GM19324 (cell line): Measurements from ENCODE around the gene REEP3.
"Not testable (repeated sequence)": the region's sequence is repeated elsewhere in the genome, so short reads cannot be mapped to it uniquely, and the experiment has no call there.

Experiments
- ATAC-seq: cut with Tn5 transposase; IDR thresholded peaks from one replicate; pipeline ENCODE4 v1.9.1; 2021; ENCODE audit warnings: mild to moderate bottlenecking, moderate library complexity; ENCODE audit not compliant: unreplicated experiment, low FRiP score

The REEP3 gene

DNA sequence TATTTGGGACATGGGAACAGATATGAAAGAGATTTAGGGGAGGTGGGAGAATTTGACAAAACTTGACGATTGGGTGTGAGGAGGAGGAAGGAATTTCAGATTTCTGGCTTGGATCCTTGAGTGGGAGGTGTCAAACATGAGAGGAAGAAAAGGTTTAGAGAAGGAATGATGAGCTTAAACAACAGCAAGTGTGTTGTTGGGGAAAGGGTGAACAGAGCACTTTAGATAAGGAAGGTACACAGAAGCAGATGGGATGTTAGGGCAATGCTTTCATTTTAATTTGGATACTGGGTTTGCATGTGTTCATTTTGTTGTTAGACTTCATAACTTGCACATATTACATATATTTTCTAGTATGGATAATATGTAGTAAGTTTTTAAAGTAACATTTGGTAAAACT, 23.2 kb downstream of the REEP3 start:
- ATAC-seq, result no peak

DNA sequence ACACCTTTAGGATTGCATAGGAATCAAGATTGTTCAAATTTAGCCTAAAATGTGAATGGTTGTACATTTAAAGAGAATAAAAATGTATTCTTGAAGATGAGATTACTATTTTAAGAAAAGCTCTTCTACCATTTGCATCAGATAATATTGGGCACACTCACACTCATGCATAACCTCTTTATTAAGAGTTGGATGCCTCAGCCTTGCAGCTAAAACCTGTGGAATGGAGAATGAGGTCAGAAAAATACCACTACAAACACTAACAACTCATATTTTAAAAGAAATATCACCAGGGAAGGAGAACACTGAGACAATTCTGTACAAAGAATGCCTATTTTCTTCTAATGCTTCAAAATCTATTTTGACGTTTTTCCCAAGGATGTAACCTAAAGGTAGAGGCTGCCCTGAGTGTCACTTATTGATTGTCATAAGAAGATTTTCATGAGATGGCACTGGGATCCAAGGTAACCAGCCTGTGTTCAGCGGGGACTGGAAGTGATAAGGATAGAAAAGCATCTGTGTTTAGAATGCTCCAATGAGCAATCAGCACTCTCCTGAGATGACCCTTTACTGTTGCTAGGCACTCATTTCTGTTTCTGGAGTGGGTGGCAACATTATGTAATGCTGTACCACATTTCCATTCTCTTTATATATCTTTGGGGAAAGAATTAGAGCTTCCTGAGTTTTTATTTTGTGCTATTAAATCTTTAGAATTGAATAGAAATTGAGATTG, 26.6 kb downstream of the REEP3 start:
- no peak for ATAC-seq

DNA sequence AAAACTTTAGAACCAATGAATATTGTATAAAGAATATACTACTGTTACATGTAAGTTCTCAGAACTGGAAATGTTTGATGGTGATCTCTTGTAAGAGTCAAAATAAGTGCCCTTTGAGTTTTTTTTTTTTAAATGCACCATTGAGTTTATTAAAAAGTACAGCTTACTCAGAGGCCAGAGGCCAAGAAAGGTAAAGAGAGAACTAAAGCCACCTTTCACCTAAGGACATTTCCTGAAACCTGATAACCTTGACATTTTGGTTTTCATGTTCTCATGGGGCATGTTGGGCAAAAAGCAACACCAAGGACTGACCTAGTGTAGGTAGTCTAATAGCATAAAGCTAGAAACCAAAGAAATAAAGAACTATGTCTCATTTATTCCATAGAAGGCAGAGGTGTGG, 27.7 kb downstream of the REEP3 start:
- no peak for ATAC-seq

DNA sequence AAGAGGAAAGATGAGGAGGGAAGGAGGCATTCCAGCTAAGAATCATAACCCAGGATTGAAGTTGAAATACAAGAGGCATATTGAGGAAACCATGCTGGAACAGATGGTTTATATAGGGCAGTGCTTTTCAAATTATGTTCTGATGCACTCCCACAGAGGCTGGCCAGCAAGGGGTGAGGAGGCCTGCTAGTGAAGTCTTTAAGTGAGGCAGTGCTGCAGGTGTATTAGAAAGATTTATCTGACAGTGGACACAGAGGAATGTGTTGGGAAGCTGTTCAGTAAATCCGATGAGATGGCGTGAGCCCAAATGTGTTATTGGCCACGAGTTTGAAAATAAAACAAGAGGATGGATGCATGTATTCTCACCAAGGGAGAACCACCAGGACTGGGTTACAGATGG, 28.6 kb downstream of the REEP3 start:
- ATAC-seq, result no peak

DNA sequence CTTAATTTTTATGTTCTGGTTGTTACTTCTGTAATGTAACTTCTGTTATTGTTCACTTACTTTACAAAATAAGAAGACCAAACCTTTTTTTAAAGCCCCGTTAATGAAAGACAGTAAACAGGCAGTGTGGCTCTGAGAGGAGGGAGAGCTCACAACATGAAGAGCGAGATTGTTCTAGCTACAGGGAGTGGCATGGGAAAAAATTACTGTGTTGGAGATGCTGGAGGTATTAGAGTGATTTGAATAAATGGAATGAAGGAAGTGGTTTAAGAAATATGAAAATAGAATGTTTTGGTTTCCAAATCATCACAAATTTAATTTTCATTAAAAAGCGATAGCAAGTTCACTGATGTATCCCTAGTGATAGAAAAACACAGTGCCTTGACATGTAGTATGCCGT, 31.8 kb downstream of the REEP3 start:
- no peak for ATAC-seq

DNA sequence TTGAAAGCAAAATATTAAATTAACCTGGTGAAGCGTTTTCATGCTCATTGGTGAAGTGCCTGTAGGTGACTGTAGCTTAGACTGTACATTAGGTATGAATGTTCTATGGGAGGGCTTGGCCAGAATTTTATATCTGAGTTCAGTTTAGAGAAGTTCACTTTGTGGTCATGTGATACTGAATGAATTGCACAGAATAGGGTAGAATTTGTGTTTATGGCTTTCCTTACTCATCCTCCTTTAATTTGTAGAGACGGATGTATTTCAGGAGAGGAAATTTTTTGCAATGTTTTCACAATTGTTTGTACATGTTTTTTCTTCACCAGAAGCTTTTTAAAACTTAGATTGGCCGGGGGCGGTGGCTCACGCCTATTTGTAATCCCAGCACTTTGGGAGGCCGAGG, 32.3 kb downstream of the REEP3 start:
- no peak for ATAC-seq

DNA sequence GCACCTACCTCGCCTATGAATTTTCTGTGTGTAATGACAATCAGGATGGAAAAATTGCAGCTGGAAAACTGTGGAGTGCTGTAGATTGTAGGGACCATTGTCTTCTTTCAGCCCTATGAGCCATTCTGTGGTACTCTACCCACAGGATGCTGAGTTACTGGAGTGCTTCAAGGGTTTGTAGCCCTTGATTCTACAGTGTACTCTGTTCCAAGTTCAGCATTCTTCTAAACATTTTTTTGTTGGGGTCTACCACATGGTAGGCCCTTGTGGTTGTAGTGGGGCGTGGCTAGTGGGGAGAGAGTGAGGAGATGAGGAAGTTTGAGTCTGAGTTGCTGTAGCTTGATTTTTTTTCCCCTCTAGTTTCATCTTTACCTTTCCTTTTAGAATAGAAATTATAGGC, 33.5 kb downstream of the REEP3 start:
- ATAC-seq, result peak; percentile 53

DNA sequence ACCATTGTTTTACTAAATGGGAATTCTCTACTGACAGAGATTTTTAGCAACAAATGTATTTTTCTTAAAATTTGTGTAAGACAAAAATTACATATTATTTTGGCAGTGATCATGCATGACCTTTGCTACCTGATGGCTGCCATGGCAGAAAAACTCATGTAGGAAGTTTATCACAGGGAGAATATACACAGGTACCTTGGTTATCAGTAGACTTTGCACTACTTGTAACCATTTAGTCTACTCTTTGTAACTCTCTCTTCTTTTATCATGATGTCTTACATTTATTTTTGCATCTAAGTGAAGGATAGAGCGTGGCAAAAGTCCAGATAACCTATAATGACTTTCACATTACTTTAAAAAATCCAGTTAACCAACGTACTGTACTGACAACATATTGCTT, 34.1 kb downstream of the REEP3 start:
- no peak for ATAC-seq

DNA sequence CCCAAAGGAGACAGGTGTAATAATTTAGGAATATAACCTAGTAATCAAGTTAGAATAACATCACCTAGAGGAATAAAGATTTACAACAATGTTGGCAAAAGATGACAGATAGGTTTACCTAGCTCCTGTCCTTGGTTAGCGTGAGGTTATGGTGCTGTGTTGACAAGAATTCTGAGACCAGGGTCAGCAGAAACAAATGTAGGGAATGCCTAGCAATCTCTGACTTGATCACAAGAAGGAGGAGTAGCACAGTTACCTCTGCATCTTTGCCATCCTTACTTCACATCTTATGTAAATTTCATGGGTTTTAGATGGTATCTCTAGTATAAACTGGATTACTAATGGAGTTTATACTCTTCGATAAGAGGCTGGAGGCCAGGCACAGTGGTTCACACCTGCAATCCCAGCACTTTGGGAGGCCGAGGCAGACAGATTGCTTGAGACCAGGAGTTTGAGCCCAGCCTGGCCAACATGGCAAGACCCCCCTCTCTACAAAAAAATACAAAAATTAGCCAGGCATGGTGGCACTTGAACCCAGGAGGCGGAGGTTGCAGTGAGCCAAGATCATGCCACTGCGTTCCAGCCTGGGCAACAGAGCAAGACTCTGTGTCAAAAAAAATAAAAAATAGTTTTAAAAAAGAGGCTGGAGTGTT, 37.1 kb downstream of the REEP3 start:
- no peak for ATAC-seq

DNA sequence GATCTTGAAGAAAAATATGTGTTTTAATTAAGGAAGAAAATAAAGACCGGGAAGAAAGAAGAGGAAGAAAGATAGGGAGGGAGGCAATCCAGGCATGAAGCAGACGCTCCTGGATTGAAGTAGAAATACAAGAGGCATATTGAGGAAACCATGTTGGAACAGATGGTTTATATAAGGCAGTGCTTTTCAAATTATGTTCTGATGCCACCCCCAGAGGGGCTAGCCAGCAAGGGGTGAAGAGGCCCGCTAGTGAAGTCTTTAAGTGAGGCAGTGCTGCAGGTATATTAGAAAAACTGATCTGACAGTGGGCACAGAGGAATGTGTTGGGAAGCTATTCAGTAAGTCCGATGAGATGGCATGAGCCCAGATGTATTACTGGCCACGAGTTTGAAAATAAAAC, 40.1 kb downstream of the REEP3 start:
- ATAC-seq, result no peak

DNA sequence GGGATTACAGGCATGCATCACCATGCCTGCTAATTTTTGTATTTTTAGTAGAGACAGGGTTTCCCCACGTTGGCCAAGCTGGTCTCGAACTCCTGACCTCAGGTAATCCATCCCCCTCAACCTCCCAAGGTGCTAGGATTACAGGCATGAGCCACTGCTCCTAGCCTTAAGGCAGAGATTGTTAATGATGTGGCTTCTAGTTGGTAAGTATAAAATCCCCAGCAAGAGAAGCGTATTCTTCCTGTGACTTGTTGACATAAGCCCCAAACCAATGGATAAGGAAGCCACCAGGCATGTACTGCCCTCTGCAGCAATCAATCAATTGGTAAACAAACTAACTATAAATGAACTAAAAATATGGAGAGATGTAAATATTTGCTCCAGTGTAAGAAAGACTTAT, 41.2 kb downstream of the REEP3 start:
- ATAC-seq, result no peak

DNA sequence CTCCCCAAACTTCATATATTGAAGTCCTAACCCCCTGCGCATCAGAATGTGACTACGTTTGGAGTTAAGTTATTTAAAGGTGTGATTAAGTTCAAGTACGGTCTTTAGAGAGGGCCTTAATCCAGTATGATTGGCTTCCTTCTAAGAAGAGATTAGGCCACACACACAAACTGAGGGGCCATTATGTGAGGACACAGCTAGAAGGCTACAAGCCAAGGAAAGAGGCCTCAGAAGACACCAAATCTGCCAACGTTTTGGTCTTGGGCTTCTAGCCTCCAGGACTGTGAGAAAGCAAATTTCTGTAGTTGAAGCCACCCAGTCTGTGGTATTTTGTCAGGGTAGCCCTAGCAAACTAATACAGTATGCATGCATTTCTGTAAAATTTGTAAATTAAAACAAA, 41.7 kb downstream of the REEP3 start:
- ATAC-seq, result no peak

DNA sequence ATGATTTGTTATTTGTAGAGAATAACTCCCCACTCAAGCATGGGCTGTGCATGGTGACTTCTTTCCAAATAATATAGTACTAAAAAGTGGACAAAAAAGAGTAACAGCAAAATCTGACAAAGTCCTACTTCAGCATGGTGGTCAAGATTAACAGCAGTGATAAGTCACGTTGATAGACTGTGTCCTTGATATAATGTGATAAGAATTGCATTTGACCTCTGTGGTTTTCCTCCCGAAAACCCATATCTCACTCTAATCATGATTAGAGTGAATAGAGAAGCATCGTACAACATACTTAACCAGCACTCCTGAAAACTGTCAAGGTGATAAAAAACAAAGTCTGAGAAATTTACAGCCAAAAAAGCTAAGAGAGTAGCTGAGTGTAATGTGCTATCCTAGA, 42.4 kb downstream of the REEP3 start:
- no peak for ATAC-seq

DNA sequence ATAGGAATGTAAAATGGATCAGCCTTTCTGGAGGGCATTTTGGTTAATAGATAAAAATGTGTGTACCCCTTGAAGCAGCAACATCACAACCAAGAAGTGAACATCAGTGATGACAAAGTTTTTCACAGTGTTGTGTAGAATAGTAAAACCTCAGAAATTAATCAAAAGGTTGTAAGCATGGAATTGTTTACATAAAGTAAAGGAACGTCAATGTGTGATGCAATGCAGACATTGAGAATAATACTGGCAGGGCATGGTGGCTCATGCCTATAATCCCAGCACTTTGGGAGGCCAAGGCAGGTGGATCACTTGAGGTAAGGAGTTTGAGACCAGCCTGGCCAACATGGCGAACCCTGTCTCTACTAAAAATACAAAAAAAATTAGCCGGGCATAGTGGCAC, 43.5 kb downstream of the REEP3 start:
- ATAC-seq, result not testable (repeated sequence)

DNA sequence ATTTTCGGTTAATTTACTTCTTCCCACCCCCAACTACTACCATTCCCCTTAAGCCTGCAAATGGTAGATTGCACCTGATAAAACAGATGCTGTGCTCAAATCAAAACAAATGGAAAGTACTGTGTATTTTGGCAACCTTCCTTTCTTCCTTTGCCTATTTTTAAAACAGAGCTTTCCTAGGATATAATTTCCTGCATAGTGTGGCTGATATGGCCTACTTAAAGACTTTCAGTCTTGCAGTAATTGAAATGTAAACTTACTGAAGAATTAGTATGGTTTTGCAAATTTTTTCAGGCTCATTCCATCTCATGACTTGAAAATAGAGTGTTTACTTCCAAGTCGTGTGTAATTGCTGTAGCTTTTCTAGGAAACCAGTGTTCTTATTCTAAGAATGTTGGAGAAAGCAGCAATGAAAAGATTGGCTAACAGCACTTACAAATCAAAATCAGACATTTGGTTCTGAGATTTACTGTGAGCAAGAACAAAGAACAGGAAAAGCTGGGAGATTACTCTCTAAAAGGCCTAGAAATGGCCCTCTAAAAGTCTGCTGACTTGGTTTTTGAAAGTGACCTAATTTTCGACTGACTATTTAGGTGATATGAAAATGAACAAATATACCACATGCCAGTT, 52.0 kb downstream of the REEP3 start:
- ATAC-seq, result no peak

DNA sequence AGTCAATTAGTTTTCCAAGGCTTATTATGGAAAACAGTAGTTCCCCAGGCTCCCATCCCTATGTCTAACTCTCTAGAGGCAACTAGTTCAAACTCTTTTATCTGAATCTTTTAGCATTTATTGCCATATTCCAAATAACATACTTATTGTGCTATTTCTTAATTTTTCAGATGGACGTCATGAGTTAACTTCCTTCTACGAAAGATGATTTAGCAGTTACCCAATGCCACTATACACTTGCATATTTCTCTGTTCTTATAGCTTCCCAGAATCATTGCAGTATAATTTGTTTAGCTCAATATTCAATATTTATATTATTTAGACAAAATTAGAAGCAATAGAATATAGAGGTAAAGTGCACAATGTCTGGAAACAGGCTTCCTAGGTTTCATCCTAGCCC, 52.8 kb downstream of the REEP3 start:
- ATAC-seq, result no peak

DNA sequence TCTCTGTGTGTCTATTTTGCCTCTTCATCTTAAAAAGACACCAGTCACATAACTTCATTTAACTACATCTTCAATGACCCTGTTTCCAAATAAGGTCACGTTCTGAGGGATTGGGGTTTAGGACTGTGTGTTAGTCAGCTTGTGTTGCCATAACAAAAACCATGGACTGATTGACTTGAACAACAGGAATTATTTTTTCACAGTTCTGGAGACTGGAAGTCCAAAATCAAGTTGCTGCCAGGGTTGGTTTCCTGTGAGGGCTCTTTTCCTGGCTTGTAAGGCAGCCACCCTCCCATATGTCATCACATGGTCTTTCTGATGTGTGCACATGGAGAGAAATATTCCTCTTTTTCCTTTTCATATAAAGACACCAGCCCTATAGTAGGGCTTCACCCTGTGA, 55.3 kb downstream of the REEP3 start:
- no peak for ATAC-seq

DNA sequence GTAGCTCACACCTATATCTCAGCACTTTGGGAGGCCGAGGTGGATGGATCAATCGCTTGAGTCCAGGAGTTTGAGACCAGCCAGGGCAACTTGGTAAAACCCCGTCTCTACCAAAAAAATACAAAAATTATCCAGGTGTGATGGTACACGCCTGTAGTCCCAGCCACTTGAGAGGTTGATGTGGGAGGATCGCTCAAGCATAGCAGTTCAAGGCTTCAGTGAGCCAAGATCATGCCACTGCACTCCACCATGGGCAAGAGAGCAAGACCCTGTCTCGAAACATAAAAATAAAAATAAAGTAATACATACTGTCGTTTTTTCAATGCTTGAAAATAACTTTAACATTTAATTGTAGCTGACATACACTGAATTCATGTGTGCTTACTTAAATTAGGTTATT, 57.3 kb downstream of the REEP3 start:
- ATAC-seq, result no peak

DNA sequence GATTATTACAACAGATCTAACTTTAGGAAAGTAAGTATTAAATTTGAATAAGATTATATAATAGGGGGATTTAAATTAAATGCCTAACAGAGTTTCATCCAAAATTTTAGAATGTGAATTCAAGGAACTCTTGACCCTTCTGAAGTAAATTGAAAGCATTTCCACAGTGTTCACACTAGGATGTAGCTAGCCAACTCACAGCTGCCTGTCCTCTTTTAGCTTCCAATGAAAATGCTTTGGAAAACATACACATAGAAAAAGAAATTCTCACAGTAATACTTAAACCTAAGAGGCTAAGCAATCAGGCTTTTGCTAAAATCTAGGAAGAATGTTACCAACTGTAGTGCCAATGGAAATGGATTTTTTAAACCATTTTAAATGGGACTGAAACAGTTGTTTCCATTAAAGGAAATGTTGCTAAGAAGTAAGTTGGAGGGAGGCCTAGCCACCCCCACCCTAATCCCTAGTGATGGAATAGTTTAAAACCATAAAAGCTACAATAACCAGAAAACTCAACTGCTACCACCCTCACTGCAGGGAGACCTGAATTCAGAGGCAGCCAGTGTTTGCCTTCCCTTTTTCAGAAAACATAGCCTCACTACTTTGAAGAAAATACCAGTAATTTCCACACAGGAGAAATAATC, 58.3 kb downstream of the REEP3 start:
- ATAC-seq, result no peak

DNA sequence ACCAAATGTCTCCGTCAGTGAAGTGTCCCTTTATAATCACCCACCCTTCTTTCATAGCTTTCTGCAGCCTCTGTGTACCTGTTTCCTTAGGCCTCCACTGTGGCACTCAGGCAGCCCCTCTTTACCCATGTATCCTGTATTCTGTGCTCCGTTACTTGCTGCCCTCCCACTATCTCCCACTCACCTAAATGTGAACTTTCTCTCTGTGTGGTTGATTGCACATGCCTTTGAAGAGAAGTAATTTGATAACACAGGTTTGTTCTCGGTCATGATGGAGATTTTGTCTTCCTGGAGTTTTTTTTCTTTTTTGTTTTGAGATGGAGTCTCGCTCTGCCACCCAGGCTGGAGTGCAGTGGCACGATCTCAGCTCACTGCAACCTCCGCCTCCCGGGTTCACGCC, 61.5 kb downstream of the REEP3 start:
- no peak for ATAC-seq

DNA sequence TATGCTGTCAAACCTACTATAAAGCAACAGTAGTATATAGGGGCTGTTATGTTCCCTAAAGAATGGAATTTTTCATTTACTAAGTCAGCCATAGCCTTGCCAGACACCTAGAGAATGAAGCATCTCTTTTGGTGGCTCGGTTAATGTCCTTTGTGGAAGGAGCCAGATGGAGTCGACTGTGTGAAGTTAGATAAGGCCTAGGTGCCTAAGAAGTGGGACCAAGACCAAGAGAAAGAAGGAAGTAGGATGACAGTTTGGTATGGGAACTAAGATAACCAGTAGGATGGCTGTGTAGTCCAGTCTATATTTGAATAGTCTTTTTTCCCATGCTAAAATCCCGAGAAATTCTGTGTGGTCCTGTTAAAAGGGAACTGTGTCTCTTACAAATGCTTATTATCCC, 62.2 kb downstream of the REEP3 start:
- ATAC-seq, result no peak
